ENCODE data around the gene SH2D1B. TPM values are rescaled to one million over a fixed set of nuclear protein-coding genes. Genes with fewer than 3 reads are reported as not detected.
"Not testable (repeated sequence)": the region's sequence is repeated elsewhere in the genome, so short reads cannot be mapped to it uniquely, and the experiment has no call there.

Gene SH2D1B
- total RNA-seq, 4 donors from 2014 or later: 0.21 to 0.27 TPM; not detected in 2

DNA sequence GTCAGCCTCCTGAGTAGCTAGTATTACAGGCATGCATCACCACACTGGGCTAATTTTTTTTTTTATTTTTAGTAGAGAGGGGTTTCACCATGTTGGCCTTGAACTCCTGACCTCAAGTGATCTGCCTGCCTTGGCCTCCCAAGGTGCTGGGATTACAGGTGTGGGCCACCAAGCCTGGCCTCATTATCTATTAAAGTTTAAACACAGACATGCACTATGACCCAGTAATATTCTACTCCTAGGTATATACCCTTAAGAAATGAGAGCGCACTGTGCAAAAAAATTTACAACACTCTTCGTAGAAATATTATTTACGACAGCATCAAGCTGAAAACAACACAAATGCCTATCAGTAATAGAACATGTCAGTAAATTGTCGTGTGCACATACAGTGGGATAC lies 18.6 kb upstream of the SH2D1B start:
- no peak for TF ChIP-seq POLR2A (IDR thresholded peaks at IDR 0.05)
- no peak for TF ChIP-seq CTCF (IDR thresholded peaks at IDR 0.05)
- H3K27ac ChIP-seq: no peak overlapping the region

DNA sequence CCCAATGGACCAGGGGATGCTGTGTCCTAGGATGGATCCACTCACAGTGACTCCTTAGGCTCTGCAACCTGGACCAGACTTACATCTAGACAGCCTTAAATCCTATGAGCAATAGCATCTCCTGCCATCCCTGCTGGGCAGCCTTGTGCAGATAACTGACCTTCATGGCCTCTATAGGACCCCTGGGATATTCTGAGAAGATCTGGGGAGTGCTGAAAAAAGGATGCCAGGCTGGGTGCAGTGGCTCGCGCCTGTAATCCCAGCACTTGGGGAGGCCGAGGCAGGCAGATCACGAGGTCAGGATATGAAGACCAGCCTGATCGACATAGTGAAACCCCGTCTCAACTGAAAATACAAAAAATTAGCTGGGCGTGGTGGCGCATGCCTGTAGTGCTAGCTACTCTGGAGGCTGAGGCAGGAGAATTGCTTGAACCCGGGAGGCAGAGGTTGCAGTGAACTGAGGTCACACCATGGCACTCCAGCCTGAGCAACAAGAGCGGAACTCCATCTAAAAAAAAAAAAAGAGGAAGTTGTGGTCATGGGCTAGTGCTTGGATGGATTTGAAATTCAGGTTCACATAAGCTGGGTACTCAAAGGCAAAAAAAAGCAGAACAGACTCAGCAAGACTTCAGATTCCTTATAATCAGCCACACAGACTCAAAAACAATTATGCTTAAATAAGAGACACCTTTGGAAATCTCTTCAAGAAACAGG lies 10.9 kb upstream of the SH2D1B start:
- intact Hi-C loops (cut with DNase I; ENCODE audit: low total_unique reads): no loop called here
- TF ChIP-seq POLR2A (IDR thresholded peaks at IDR 0.05): no peak
- TF ChIP-seq CTCF (IDR thresholded peaks at IDR 0.05): no peak
- no peaks in the 10 kb centered on the region for H3K4me1 ChIP-seq
- no peak overlapping the region for H3K4me3 ChIP-seq
- H3K9me3 ChIP-seq: no peaks in the 10 kb centered on the region
- H3K27me3 ChIP-seq: no peaks in the 10 kb centered on the region
- no peak overlapping the region for H3K27ac ChIP-seq
- no peaks in the 10 kb centered on the region for H3K36me3 ChIP-seq
- no peak for DNase-seq

More for the DNA sequence above, 18.6 kb upstream of the SH2D1B start:
- Histone ChIP-seq H3K4me3 (no peak overlapping the region), H3K36me3 (no peaks in the 10 kb centered on the region), H3K9me3 (no peaks in the 10 kb centered on the region), H3K27me3 (no peaks in the 10 kb centered on the region), H3K4me1 (no peaks in the 10 kb centered on the region)
- intact Hi-C loops (cut with DNase I; ENCODE audit: low total_unique reads): no loop called here
- DNase-seq: no peak

DNA sequence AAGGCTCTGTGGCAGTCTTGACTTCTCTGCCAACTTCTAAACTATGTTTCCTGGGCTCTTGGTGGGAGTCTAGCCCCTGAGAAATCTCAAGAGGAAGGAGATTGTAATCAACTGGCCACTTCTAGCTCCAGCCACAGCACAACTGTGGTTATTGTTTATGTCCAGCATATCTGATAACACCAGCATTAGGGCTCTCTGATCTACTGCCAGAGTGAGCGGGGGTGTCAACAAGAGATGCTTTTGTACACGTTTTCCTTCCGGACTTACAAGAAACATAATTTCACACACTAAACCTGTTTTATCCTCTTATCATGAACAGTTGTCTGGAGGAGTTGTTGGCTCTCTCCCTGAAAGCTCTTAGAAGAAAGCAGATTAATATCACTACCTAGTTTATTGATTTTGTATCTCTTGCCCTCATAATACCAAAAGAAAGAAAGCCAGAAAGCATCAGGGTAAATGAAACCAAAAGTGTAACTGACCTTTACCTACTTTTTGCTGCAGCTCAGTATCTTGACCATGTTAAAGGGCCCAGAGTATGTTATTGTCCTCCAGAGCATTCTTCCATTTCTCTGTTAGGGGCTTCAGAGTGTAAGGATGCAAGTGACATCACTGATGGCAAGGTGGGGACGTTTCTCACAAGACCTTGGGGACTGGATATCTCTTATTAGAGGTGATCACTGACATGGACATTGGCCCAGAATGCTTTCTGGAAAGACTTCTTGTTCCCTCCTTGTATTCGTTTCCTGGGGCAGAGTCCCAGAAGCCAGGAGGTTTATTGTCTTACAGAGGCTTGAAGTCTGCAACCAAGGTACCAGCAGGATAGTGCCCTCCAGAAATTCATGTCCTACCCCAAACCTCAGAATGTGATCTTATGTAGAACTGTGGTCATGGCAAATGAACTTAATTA lies 9.6 kb upstream of the SH2D1B start:
- TF ChIP-seq POLR2A (IDR thresholded peaks at IDR 0.05) (no peak), CTCF (IDR thresholded peaks at IDR 0.05) (no peak)
- H3K27me3 ChIP-seq: no peaks in the 10 kb centered on the region
- H3K4me1 ChIP-seq: no peaks in the 10 kb centered on the region
- DNase-seq: no peak
- no peaks in the 10 kb centered on the region for H3K36me3 ChIP-seq
- no peaks in the 10 kb centered on the region for H3K9me3 ChIP-seq
- no peak overlapping the region for H3K27ac ChIP-seq
- H3K4me3 ChIP-seq: no peak overlapping the region
- intact Hi-C loops (cut with DNase I; ENCODE audit: low total_unique reads): no loop called here

GRCh38 chr1:162420120-162420519 lies 8.2 kb upstream of the SH2D1B start:
- no peak overlapping the region for H3K27ac ChIP-seq
- no peaks in the 10 kb centered on the region for H3K27me3 ChIP-seq
- H3K9me3 ChIP-seq: no peaks in the 10 kb centered on the region
- no peaks in the 10 kb centered on the region for H3K36me3 ChIP-seq
- H3K4me1 ChIP-seq: no peaks in the 10 kb centered on the region
- no peak overlapping the region for H3K4me3 ChIP-seq
- TF ChIP-seq CTCF (IDR thresholded peaks at IDR 0.05) (no peak), POLR2A (IDR thresholded peaks at IDR 0.05) (no peak)
- DNase-seq: no peak
- intact Hi-C loops (cut with DNase I; ENCODE audit: low total_unique reads): no loop called here

DNA sequence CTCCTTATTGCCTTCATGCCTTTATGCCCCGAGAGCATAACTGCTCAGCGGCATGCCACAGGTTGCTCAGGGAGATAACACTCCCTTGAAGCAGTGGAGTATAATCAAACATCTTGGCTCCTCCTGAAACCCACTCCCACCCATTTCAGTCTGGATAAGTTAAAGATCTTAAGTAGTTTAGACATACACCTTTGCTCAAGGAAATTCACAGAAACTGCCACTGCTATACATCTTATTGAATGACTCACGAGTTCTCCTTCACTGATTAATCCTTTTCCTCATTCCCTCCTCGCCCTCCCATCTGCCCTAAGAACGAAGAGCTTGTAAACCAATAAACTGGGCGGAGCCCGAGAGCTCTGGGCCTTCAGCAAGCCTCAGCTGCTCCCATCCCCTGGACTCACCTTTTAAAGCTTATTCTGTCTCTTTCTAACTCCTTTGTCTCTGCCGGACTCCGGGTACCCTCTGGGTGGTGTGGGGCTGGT lies 7.6 kb upstream of the SH2D1B start:
- H3K9me3 ChIP-seq; H3K36me3 ChIP-seq; H3K27ac ChIP-seq; H3K27me3 ChIP-seq; intact Hi-C loops (cut with DNase I; ENCODE audit: low total_unique reads); H3K4me3 ChIP-seq; H3K4me1 ChIP-seq; DNase-seq: not testable (repeated sequence)

GRCh38 chr1:162418584-162418983 lies 6.6 kb upstream of the SH2D1B start:
- H3K4me1 ChIP-seq; H3K36me3 ChIP-seq; H3K27me3 ChIP-seq; H3K4me3 ChIP-seq; H3K27ac ChIP-seq; H3K9me3 ChIP-seq; intact Hi-C loops (cut with DNase I; ENCODE audit: low total_unique reads); DNase-seq: not testable (repeated sequence)
